Fibroblast of villous mesenchyme (primary cell): ENCODE data around the gene FHOD3. TPM values are rescaled to one million over a fixed set of nuclear protein-coding genes. Genes with fewer than 3 reads are reported as not detected.

Experiments
- DNase-seq: peaks from one replicate; pipeline ENCODE4 v3.0.0-alpha.2; 2010; ENCODE audit warnings: low read depth
- H3K4me3 ChIP-seq: 2 replicates; pipeline ENCODE4 v1.5.1; 2011; ENCODE audit warnings: low read depth, mild to moderate bottlenecking, low read length
- CTCF ChIP-seq: IDR thresholded peaks from 2 replicates; pipeline ENCODE4 v1.5.1; 2012; ENCODE audit warnings: low read depth, mild to moderate bottlenecking, low read length; ENCODE audit not compliant: insufficient read depth
- total RNA-seq: library from RNA; depleted of rRNA; stranded (reverse); fragments of >200 nt; gene quantifications from 2 replicates; pipeline ENCODE4 v1.2.3, GENCODE V29; 2012

FHOD3 gene
- total RNA-seq, 1 donor: 5.2 TPM

DNA sequence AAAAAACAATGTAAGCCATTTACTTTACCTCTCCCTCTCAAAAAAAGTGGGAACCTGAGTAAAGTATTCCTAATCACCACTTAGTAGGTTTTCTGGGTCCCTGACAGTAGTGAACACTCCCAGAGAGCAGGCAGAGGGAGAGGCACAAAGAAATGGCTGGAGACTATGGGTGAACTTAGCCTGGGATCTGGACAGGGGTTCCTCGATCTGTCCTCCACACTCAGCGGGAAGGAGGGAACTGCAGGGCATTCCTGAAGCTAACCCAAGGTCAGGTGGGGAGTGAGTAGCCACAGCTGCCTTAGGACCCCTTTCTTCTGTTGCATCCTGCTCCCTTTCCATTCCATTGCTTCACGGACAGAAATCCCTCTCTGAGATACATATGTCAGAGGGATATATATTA, 375.9 kb downstream of the FHOD3 start:
- no peak overlapping the region for H3K4me3 ChIP-seq

DNA sequence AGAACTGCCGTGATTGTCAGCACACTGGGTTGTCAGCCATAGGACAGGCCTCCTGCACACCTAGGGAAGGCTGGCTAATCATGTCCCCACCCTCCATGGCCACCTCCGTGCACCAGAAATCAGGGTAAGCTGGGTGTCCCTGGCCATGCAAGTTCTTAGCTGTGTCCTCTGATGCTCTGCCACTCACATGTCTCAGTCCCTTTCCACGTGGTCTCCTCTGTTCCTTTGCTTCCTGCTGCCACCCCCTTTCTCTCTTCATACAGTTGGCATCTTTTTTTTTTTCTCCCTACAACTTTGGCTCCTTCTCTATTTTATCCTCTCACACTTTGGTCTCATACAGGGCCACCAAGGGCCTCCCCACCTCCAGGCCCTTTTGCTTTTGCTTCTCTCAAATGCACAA, 377.6 kb downstream of the FHOD3 start:
- no peak for DNase-seq
- H3K4me3 ChIP-seq: no peak overlapping the region
- TF ChIP-seq CTCF: no peak

More for the DNA sequence above, 375.9 kb downstream of the FHOD3 start:
- no peak for TF ChIP-seq CTCF
- no peak for DNase-seq

DNA sequence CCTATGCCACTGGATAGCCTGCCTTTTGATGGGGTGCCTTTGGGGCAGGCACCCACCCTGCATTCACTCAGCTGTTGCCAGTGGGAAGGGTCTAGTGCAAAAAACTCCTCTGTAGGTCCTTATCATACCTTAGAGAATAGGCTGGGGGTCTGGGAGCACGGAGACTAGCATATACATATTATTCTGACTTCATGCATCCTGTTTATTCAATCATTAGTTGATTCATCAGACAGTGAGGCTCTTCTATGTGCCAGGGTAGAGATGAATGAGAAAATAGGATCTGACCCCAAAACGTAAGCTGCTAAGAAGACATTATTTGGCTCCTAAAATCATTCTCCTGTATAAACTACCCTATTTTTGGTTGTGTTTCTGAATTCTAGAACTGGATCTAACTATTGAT, 378.0 kb downstream of the FHOD3 start:
- no peak for DNase-seq
- H3K4me3 ChIP-seq: no peak overlapping the region
- no peak for TF ChIP-seq CTCF

DNA sequence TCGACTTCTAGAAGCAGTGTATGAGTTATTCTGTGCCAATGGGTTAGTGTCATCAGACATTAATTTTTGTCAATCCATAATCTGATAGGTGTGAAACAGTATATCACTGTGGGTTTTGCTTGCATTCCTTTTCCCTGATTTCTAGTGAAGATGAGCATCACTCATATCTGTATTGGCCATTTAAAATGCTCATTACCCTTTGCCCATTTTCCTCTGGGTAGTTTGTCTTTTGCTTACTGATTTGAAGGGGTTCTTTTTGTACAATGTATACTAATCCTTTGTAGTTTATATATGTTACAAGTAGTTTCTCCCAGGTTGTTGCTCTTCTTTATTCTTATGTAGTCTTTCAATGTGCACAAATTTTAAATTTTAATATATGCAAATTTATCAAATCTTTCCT, 379.1 kb downstream of the FHOD3 start:
- H3K4me3 ChIP-seq: no peak overlapping the region
- TF ChIP-seq CTCF: no peak
- no peak for DNase-seq

GRCh38 chr18:36680042-36680441, 382.5 kb downstream of the FHOD3 start:
- no peak for DNase-seq
- no peak for TF ChIP-seq CTCF

GRCh38 chr18:36685580-36685979, 388.1 kb downstream of the FHOD3 start:
- peak; percentile 8 for DNase-seq
- H3K4me3 ChIP-seq: no peak overlapping the region
- TF ChIP-seq CTCF: no peak

More at GRCh38 chr18:36680042-36680441, 382.5 kb downstream of the FHOD3 start:
- H3K4me3 ChIP-seq: no peak overlapping the region
